NCI-H2227 (cell line): ENCODE measurements around the gene EPHB2.

ENCODE experiments used
- DNase-seq: peaks from one replicate; lab custom pipeline; 2025; ENCODE audit not compliant: unreplicated experiment; lab: John Stamatoyannopoulos, UW

The EPHB2 gene

DNA sequence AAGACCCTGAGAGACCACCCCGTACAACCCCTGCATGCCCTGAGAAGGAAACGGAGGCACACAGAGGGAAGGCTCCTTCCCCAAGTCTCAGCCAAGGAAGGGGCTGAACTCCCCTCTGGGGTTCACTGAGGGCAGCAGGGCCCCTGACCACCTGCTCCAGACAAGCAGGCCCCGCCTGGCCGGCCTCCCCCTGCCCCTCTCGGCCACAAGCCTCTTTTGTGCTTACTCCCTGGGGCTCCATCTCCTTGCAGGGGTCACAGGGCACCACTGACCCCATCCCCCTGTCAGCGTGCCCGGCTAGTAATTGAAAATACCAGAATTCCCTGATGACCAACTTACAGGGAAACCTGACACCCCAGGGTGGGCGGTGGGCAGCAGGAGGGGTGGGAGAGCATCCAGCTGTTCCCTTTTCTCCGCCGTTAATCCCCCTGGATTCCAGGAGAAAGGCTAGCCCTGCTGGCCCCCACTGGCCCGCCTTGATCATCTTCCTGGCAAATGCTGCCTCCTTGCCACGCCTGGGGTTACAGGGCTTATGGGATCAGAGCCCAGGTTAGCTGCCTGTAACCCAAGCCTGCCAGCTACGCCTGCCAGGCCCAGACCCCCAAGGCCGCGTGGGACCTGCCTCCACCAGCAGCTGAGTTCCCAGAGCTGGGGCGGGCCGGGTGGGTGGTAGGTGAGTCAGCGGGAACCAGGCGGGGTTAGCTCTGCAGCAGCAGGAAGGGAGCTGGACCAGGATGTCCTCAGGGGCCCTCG lies 165.9 kb downstream of the EPHB2 start:
- DNase-seq, result no peak

DNA sequence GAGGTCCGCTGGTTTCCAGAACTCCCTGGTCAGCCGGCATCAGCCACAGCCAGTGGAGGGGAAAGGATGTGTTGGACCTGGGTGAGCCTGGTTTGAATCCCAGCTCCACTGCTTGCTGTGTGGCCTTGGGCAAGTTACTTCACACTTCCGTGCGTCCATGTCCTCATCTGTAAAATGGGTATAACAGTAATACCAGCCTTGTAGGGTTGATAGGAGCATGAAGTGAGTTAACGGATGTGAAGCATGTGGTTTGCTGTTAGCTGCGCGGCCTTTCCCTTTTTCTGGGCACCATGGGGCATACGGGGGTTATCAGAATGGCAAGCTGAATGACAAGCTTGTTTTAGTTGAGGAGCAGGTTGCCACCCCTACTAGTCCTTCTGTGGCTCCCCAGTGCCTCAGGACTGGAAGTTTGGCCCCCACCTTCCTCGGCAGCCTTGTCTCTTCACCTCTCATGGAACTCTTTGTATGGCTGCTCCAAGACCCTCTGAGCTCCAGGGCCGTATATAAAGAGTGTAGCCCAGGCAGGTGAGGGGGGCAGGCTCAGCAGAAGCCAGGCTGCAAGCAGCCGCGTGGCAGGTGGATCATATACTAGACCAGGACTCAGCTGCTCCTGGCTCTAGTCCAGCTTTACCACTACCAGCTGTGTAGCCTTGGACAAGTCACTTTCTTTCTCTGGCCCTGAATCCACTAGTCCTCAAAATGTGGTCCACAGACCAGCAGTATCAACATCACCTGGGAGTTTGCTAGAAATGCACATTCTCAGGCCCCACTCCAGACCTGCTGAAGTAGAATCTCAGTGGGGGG lies 166.7 kb downstream of the EPHB2 start:
- DNase-seq, result no peak

DNA sequence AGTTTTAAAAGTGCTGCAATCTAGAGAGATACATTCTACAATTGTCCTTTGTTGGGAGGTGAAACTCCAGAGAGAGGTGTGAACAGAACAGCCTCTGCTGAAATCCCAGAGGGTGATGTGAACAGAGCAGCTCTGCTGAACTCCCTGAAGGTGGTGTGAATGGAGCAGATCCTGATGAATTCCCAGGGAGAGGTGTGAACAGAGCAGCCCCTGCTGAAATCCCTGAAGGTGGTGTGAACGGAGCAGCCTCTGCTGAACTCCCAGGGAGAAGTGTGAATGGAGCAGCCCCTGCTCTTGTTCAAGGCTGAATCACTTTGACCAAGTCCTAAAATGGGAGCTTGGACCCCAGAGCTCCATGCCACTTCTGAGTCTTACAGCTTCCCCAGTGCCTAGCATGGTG lies 167.3 kb downstream of the EPHB2 start:
- DNase-seq, result no peak

GRCh38 chr1:22878626-22879025 lies 168.0 kb downstream of the EPHB2 start:
- DNase-seq, result no peak

GRCh38 chr1:22879445-22879844 lies 168.8 kb downstream of the EPHB2 start:
- no peak for DNase-seq

DNA sequence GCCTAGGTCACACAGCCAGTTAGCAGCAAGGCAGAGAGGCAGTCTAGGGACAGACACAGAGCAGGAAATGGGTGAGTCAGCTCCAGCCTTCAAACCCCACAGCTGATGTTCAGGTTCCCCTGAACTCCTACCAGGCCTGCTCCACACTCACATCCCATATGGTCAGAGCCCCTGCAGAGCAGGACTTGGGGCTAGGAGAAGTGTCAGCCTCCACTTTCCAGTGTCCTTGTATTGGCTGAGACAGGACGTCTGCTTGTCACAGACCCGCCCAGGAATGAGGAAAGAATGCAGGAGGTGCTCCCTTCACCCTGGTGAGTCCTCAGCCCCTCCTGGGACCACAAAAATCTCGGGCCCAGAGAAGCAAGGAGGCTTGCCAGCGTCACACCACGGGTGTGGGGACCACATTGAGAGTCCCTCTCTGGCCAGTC lies 169.5 kb downstream of the EPHB2 start:
- no peak for DNase-seq

DNA sequence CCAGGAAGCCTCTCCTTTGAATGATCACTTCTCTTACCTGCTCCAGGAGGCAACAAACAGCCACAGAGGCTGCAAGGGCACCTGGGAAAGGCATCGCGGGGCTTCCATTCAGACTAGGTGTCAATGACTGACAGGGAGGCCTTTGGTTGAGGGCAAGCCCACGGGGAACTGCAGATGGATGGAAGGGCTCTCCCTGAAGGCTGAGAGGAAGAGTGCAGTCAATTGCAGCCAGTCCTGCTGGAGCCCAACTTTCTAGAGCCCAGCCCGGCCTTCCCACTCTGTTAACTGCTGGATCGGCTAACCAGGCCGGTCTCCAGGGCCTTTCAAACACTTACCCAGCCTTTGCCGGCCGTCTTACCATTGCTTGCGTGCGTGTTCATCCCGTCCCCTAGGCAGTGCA lies 172.8 kb downstream of the EPHB2 start:
- no peak for DNase-seq

DNA sequence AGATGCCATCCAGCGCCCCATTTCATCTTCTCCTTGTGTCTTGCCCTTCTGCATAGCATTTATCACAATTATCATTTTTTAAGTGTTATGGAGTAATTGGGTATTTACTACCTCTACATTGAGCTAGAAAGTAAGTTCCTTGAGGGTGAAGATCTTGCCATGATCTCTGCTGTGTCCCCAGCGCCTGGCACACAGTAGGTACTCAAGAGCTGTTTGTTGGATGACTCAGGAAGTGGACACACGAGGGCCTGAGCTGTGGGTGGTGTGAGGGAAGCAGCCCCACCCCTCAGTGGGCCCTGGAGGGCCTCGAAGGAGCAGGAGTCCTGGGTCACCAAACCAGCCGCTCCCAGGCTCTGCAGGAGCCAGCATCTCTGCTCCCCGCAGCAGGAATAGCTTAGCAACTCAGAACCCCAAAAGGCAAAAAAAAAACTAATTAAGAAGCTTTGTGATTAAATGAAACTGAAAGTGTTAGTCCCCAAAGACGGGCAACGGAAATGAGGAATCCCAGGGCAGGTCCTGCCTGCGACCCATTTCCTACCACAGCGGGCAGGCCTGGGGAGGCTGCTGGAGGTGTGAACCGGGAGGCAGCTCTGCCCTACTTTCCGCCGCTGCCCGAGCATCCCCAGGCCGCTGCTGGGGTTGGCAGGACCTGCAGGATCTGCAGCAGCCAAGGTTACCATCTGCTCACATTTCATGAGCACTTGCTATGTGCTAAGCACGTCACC lies 174.3 kb downstream of the EPHB2 start:
- no peak for DNase-seq

DNA sequence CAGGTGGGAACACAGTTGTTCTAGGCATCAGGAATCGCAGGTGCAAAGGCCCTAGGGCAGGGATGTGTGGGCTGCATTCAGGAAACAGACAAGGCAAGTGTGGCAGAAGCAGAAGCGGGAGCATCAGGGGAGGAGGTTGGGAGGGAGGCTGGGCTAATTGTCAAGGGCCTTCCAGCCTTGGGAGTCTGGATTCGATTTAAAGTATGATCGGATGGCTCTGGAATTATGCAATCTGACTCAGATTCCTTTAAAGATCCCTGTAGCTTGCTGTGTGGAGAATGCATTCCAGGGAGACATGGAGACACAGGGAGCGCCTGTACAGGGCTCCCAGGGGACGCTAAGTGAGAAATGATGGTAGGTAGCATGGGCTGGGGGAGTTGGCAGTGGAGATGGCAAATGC lies 175.6 kb downstream of the EPHB2 start:
- DNase-seq, result no peak

GRCh38 chr1:22887491-22887890 lies 176.9 kb downstream of the EPHB2 start:
- DNase-seq, result no peak

GRCh38 chr1:22888320-22889075 lies 177.9 kb downstream of the EPHB2 start:
- DNase-seq, result no peak

DNA sequence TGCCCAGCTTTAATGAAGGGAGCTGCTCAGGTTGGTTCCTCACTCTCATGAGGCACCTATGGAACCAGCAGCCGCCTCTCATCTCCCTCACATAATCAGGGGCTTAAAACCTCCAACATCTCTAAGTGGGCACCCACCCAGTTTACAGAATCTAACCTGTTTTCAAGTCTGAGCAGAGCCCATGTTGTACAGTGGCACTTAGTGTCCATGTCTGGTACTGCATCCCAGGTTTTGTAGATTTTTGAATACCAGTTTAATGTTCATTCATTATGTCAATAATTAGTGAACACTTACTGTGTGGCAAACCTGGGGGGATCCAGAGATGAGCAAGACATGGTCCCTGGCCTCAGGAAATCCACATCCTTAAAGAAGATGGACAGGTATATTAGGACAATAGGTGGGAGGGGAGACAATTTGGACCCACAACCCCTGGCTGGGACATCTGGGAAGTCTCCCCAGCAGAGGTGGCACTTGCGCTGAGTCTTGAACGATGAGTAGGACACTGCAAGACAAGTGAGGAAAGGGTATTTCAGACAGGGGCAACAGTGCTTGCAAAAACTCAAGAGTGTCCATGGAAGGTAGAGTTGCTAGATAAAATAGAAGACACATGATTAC lies 178.7 kb downstream of the EPHB2 start:
- DNase-seq, result peak; percentile 33

- no peak for DNase-seq
These were observed 182.2 kb downstream of the EPHB2 start for GRCh38 chr1:22892789-22893188.

- DNase-seq, result no peak
These were observed 182.7 kb downstream of the EPHB2 start for GRCh38 chr1:22893292-22893691.

GRCh38 chr1:22895357-22895756 lies 184.7 kb downstream of the EPHB2 start:
- no peak for DNase-seq

DNA sequence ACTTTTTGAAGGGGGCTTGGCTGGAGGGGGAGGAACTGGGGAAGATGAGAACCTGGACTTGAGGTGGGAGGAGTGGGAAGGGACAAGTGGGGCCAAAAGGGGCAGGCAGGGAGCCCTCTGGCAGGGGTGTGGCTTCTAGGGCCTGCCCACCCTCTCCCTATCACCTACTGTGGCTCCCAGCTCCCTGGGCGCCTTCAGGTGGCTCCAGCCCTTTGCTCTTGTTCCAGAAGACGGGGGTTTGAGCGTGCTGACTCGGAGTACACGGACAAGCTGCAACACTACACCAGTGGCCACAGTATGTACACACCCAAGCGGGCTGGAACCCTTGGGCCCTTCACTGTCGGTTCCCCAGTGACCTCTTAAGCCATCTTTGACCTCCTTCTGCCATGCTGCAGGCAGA lies 185.5 kb downstream of the EPHB2 start:
- DNase-seq, result no peak

- DNase-seq, result no peak
These were observed 189.8 kb downstream of the EPHB2 start for GRCh38 chr1:22900451-22900850.

DNA sequence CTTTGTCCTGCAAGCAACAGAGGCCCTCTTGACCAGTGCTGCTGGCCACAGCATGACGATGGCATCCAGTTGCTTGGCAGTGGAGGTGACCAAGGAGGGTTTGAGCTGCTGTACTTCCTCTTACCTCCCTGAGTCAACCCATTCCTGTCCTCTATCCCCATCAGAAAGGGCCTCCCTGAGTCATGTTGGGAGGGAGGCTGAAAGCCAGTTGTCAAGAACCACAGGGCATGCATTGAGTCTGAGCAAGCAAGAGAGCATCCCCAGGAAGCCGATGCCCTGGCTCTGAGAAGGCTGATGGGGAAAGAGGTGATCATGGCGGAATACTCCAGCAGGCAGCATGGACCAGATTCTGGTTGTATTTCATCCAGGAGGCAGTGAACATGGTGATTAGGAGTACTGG lies 192.5 kb downstream of the EPHB2 start:
- DNase-seq, result no peak

GRCh38 chr1:22906968-22907367 lies 196.3 kb downstream of the EPHB2 start:
- DNase-seq, result no peak

DNA sequence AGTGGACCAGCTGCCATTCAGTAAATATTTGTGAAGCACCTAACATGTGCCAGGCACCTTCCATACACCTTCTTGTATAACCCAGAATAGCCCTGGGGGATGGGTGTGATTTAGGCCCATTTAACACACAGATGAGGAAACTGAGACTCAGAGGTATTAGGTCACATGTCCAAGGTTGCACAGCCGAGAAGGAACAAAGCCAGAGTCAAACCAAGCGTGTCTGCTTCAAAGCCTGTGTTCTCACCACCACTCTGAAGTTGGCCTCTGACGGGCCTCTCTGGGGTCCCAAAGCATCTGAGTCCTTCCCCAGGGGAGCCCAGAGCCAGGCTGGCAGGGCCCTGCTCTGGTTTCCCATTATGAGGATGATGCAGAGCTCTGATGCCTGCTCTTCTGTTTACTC lies 196.9 kb downstream of the EPHB2 start:
- DNase-seq, result no peak
